Astrocyte (in vitro differentiated cells and primary cell): ENCODE data around the gene PRKCB. TPM values are rescaled to one million over a fixed set of nuclear protein-coding genes. Genes with fewer than 3 reads are reported as not detected.
"Not testable (repeated sequence)": the region's sequence is repeated elsewhere in the genome, so short reads cannot be mapped to it uniquely, and the experiment has no call there.

Experiments used
- DNase-seq: peaks from one replicate; pipeline ENCODE4 v3.0.0-alpha.2; 2010; ENCODE audit warnings: low read depth
- FAIRE-seq: peaks from 2 replicates; lab custom pipeline; 2011; peaks lifted over from hg19 to GRCh38; lab: Jason Lieb, UNC
- H2AFZ ChIP-seq: 2 replicates; pipeline ENCODE4 v1.6.0; 2012; ENCODE audit warnings: low read depth, low read length, inconsistent platforms
- H3K27ac ChIP-seq: 2 replicates; pipeline ENCODE4 v1.5.1; 2011; ENCODE audit warnings: low read depth, low read length, inconsistent platforms
- H3K27me3 ChIP-seq: 2 replicates; pipeline ENCODE4 v1.6.0; 2011; ENCODE audit warnings: low read length, inconsistent platforms; ENCODE audit not compliant: insufficient read depth
- H3K36me3 ChIP-seq: 2 replicates; pipeline ENCODE4 v1.5.1; 2011; ENCODE audit warnings: low read length, inconsistent platforms; ENCODE audit not compliant: insufficient read depth
- H3K4me1 ChIP-seq: 2 replicates; pipeline ENCODE4 v1.5.1; 2011; ENCODE audit warnings: low read length, inconsistent platforms; ENCODE audit not compliant: insufficient read depth
- H3K4me2 ChIP-seq: 2 replicates; pipeline ENCODE4 v1.6.0; 2012; ENCODE audit warnings: low read length, inconsistent platforms
- H3K4me3 ChIP-seq: 2 replicates; pipeline ENCODE4 v1.5.1; 2011; ENCODE audit warnings: low read depth, mild to moderate bottlenecking, low read length, inconsistent platforms; ENCODE audit not compliant: insufficient read depth
- H3K79me2 ChIP-seq: 2 replicates; pipeline ENCODE4 v1.6.0; 2012; ENCODE audit warnings: mild to moderate bottlenecking, low read length, inconsistent platforms; ENCODE audit not compliant: insufficient read depth
- H3K9ac ChIP-seq: 2 replicates; pipeline ENCODE4 v1.6.0; 2012; ENCODE audit warnings: mild to moderate bottlenecking, low read length, inconsistent platforms
- H3K9me3 ChIP-seq: 2 replicates; pipeline ENCODE4 v1.5.1; 2012; ENCODE audit warnings: low read depth, mild to moderate bottlenecking, low read length, inconsistent platforms; ENCODE audit not compliant: insufficient read depth
- H4K20me1 ChIP-seq: 2 replicates; pipeline ENCODE4 v1.6.0; 2012; ENCODE audit warnings: low read length, inconsistent platforms; ENCODE audit not compliant: insufficient read depth
- H3K27ac Mint-ChIP-seq: one replicate; pipeline ENCODE4 v1.8.0; 2021; ENCODE audit warnings: mild to moderate bottlenecking, mixed read lengths; ENCODE audit not compliant: unreplicated experiment
- H3K27me3 Mint-ChIP-seq: one replicate; pipeline ENCODE4 v1.8.0; 2021; ENCODE audit warnings: low read depth, mixed read lengths; ENCODE audit not compliant: unreplicated experiment
- H3K36me3 Mint-ChIP-seq: one replicate; pipeline ENCODE4 v1.8.0; 2021; ENCODE audit warnings: low read depth, mixed read lengths; ENCODE audit not compliant: unreplicated experiment
- H3K4me1 Mint-ChIP-seq: one replicate; pipeline ENCODE4 v1.8.0; 2021; ENCODE audit warnings: low read depth, mixed read lengths; ENCODE audit not compliant: unreplicated experiment
- H3K4me3 Mint-ChIP-seq: one replicate; pipeline ENCODE4 v1.8.0; 2021; ENCODE audit warnings: mild to moderate bottlenecking, moderate library complexity, mixed read lengths; ENCODE audit not compliant: unreplicated experiment
- H3K9me3 Mint-ChIP-seq: one replicate; pipeline ENCODE4 v1.8.0; 2021; ENCODE audit warnings: mild to moderate bottlenecking, mixed read lengths; ENCODE audit not compliant: unreplicated experiment
- CTCF ChIP-seq: IDR thresholded peaks from 2 replicates; pipeline ENCODE4 v1.5.1; 2011; ENCODE audit warnings: low read depth, mild to moderate bottlenecking, inconsistent platforms, low read length, moderate library complexity; ENCODE audit not compliant: insufficient read depth
- EZH2 ChIP-seq: IDR thresholded peaks from 2 replicates; pipeline ENCODE4 v1.6.1; 2012; ENCODE audit warnings: mild to moderate bottlenecking, low read length, inconsistent platforms; ENCODE audit not compliant: insufficient read depth
- total RNA-seq: library from RNA; stranded (reverse); gene quantifications from 2 replicates; pipeline ENCODE4 v1.2.1, GENCODE V29; 2021

Gene PRKCB
- total RNA-seq, 1 donor from 2014 or later = 2.5 TPM

GRCh38 chr16:24235806-24236205, 400.0 kb downstream of the PRKCB start:
- Histone ChIP-seq H3K27me3 (no peaks in the 10 kb centered on the region), H3K4me3 (no peak overlapping the region), H3K9ac (no peak overlapping the region), H3K79me2 (no peaks in the 10 kb centered on the region), H3K4me1 (no peaks in the 10 kb centered on the region), H3K4me2 (no peak overlapping the region), H3K36me3 (no peaks in the 10 kb centered on the region), H4K20me1 (no peaks in the 10 kb centered on the region), H2AFZ (no peak overlapping the region), H3K27ac (no peak overlapping the region), H3K9me3 (peaks cover 9% of the 10 kb centered on the region)
- H3K27me3 Mint-ChIP-seq = peaks cover 4% of the 10 kb centered on the region
- no peaks in the 10 kb centered on the region for H3K36me3 Mint-ChIP-seq
- no peak overlapping the region for H3K4me3 Mint-ChIP-seq
- DNase-seq = no peak
- H3K27ac Mint-ChIP-seq = no peak overlapping the region
- FAIRE-seq = no peak
- peaks cover 12% of the 10 kb centered on the region for H3K9me3 Mint-ChIP-seq
- no peak for TF ChIP-seq CTCF
- TF ChIP-seq EZH2 = no peak
- no peaks in the 10 kb centered on the region for H3K4me1 Mint-ChIP-seq

GRCh38 chr16:24238846-24239245, 403.1 kb downstream of the PRKCB start:
- not testable (repeated sequence) for H3K4me3 ChIP-seq, H3K4me3 Mint-ChIP-seq, H3K4me2 ChIP-seq, H3K36me3 ChIP-seq, H3K27ac Mint-ChIP-seq, H3K9ac ChIP-seq, FAIRE-seq, H2AFZ ChIP-seq, H3K79me2 ChIP-seq, H3K36me3 Mint-ChIP-seq, H3K4me1 Mint-ChIP-seq, H3K4me1 ChIP-seq, DNase-seq, H3K27me3 ChIP-seq, H3K9me3 ChIP-seq, H4K20me1 ChIP-seq, H3K27ac ChIP-seq
- Mint-ChIP-seq H3K27me3 (peaks cover 12% of the 10 kb centered on the region), H3K9me3 (peaks cover 12% of the 10 kb centered on the region)

GRCh38 chr16:24246911-24247607, 411.3 kb downstream of the PRKCB start:
- FAIRE-seq = no peak

More at GRCh38 chr16:24246911-24247607, 411.3 kb downstream of the PRKCB start:
- no peak overlapping the region for H3K4me2 ChIP-seq
- H3K27ac Mint-ChIP-seq = no peak overlapping the region
- H3K36me3 ChIP-seq = no peaks in the 10 kb centered on the region
- H3K9me3 ChIP-seq = no peaks in the 10 kb centered on the region
- no peak overlapping the region for H2AFZ ChIP-seq
- no peaks in the 10 kb centered on the region for H3K27me3 ChIP-seq
- TF ChIP-seq EZH2 = no peak
- no peak for TF ChIP-seq CTCF
- H3K4me3 Mint-ChIP-seq = no peak overlapping the region
- no peaks in the 10 kb centered on the region for H3K9me3 Mint-ChIP-seq
- DNase-seq = no peak
- H4K20me1 ChIP-seq = no peaks in the 10 kb centered on the region
- H3K4me3 ChIP-seq = no peak overlapping the region
- H3K4me1 Mint-ChIP-seq = no peaks in the 10 kb centered on the region
- H3K9ac ChIP-seq = no peak overlapping the region
- no peaks in the 10 kb centered on the region for H3K36me3 Mint-ChIP-seq
- H3K27me3 Mint-ChIP-seq = peaks cover 42% of the 10 kb centered on the region
- H3K27ac ChIP-seq = no peak overlapping the region
- H3K4me1 ChIP-seq = no peaks in the 10 kb centered on the region
- no peaks in the 10 kb centered on the region for H3K79me2 ChIP-seq
